NCI-H2107 (cell line): ENCODE measurements around the gene SLC1A2.

Experiments used
- DNase-seq: peaks from one replicate; lab custom pipeline; 2025; lab: John Stamatoyannopoulos, UW

SLC1A2 gene

GRCh38 chr11:35271031-35271430 is 148.3 kb downstream of the SLC1A2 start:
- no peak for DNase-seq

DNA sequence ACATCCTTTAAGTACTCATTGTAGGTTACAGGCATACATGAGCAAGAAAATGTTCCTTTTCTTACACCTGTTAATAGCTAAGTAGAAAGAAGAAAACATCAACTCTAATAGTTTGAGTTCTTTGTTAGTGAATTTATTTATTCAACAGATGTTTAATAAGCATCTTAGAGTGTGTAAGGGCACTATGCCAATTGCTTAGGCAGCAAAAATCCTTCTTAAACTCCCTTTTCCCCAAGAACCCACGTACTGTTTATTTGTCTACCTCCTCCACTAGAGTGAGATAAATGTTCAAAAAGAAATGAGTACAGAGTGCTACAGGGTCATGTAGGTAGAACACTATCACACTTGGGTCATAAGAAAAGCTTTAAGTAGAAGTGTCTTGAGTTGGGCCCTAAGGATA is 149.0 kb downstream of the SLC1A2 start:
- no peak for DNase-seq

GRCh38 chr11:35267504-35267903 is 151.9 kb downstream of the SLC1A2 start:
- no peak for DNase-seq

DNA sequence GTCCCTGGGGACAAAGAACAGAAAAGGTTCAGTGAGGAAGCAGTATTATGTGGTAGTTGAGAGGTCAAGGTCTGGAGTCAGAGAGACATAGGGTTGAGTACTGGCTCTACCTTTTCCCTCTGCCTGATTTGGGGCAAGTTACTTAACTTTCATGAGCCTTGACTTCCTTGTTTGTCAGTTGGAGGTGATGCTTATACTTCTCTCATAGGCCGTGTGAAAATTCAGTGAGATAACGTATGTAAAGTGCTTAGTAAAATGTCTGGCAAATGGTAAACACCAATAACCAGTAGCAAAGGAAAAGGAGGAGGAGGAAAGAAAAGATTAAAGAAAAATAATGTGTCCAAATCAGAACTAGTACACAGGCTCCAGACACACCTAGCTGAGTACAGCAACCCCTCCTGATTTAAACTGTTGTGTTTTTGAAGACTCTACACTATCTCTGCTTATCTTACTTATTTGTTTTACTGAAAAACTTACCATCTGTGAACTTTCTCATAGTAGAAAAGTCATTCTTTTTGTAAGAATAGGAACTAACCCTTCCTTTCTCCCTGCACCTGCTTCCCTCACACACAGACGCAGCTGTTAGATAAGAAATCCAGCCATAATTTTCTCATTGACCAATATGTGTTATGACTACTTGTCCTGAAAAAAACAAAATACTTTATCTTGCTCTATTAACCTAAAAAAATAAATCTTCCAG is 153.5 kb downstream of the SLC1A2 start:
- DNase-seq = no peak

DNA sequence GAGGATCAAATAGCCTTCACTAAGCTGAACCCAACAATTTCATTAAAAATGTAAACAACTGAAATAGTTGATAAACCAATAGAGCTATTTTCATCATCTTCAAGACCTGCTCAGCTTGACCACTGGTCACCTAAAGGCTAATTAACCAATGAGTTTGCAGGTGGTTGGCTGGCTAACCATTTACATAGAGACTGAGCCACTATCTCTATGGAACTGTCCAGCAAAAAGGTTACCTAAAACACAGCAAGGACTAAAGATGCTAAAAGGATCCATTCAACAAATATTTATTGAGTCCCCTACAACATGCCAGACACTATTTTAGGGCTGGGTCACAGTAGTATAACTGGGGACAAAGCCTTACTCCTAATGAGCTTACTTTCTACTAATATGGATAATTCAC is 156.6 kb downstream of the SLC1A2 start:
- DNase-seq = no peak

- DNase-seq = no peak
Observed at GRCh38 chr11:35262056-35262455, 157.3 kb downstream of the SLC1A2 start.

- DNase-seq = no peak
Observed at GRCh38 chr11:35261197-35261596, 158.2 kb downstream of the SLC1A2 start.

GRCh38 chr11:35260342-35260985 is 158.9 kb downstream of the SLC1A2 start:
- no peak for DNase-seq

DNA sequence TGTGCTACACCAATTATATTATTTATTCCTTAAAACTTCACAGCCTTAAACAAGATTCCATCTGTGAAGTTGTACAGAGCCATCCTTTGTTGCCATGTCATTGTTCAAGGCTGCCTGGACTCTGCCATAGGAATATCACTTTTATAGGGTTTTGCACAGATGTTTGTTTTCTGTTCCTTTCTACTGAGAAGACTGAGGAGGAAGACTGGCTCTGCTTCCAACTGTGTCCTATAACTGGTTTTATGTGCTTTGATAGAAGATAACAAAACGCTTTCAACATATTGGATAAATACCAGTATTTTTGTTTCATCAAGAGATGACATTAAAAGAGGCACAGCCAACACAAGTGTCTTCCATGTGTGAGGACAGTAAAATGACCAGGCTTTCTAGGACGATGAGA is 159.8 kb downstream of the SLC1A2 start:
- no peak for DNase-seq

GRCh38 chr11:35257281-35257680 is 162.1 kb downstream of the SLC1A2 start:
- no peak for DNase-seq

- no peak for DNase-seq
Observed at GRCh38 chr11:35256296-35256695, 163.1 kb downstream of the SLC1A2 start.

DNA sequence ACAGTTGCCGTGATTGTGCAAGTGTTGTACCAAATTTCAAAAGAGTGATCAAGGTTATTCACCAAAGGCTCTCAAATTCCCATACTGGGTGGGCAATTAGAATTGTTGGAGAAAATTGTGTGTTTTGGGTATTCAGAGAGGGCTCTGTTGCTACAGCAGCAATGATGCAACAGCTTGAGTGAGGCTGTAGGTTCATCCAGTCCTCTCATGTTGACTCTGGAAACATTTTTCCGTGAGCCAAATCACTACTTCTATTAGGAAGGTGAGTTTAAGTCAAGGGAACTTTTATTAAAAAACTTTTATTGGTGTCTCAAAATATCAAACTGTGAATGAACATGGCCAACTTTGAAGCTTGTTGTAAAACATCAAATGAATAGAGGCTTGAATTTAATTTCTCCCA is 163.8 kb downstream of the SLC1A2 start:
- DNase-seq = no peak

DNA sequence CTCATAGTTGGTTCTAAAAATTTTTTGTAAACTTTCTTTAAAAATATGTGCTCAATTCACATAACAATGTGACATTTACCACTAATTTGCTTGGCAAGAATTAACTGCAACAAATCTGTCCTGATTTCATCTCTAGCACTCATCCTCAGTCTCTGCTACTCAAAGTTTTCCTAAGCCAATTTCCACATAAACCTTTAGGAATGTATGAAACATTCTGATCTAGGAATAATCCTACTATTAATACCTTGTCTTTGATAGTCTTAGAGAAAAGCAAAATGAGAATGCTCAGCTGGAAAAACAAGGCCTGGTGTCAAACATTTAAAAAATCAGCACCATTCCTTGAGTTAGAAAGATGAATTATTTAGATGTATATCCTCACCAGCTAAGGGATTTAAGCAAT is 166.1 kb downstream of the SLC1A2 start:
- DNase-seq = no peak

DNA sequence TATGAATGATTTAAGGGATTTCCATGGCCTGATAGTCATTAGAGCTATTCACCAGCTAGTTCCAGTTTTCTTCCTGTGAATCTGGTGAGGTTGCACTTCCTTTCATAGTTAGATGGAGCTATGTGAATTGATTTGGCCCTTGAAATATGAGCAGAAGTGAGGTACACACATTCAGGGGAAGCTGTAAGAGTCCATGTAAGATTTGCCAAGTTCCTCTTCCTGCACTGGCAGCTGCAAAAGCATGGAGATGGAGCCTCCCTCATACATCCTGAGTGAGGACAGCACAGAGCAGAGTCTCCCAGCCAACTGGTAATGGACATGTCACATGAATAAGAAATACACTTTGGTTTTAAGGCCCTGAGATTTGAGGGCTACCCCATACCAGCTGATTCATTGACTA is 168.7 kb downstream of the SLC1A2 start:
- DNase-seq = no peak

- no peak for DNase-seq
Observed at GRCh38 chr11:35250192-35250591, 169.2 kb downstream of the SLC1A2 start.

GRCh38 chr11:35248558-35249323 is 170.6 kb downstream of the SLC1A2 start:
- no peak for DNase-seq

DNA sequence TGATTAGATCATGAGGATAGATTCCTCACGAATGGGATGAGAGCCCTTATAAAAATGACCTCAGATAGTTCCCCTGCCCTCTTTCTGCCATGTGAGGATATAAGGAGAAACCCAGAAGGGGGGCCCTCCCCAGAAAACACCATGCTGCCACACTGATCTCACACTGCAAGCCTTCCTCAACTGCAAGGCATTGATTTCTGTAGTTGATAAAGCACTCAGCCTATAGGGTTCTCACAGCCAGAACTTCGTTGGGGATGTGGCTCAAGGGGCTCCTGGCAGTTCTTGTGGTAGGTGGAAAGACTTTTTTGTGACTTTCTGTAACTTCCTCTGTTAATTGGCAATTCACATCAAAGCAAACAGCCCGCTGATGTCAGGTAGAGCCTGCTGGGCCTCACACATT is 171.5 kb downstream of the SLC1A2 start:
- DNase-seq = no peak

DNA sequence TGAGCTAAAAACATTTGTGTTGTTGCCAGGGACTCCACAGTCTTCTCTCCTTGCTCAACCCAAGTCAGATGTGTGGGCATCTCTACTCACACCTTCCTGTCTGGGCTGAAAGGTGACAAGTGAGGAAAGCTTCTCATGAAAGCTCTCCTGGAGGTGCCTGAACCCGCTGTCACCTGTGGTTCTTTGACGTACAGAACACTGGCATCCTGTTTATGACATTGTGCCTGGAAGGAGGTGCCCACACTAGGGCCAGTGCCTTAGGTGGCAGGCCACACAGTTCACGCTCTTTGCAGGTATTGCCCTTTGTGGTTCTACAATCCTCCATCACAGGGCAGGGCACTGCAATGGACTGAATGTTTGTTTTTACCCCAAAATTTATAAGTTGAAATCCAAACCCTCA is 171.9 kb downstream of the SLC1A2 start:
- DNase-seq = no peak

GRCh38 chr11:35246745-35247144 is 172.6 kb downstream of the SLC1A2 start:
- no peak for DNase-seq

- DNase-seq = no peak
Observed at GRCh38 chr11:35245786-35246185, 173.6 kb downstream of the SLC1A2 start.

- no peak for DNase-seq
Observed at GRCh38 chr11:35245056-35245455, 174.3 kb downstream of the SLC1A2 start.

- no peak for DNase-seq
Observed at GRCh38 chr11:35243774-35244173, 175.6 kb downstream of the SLC1A2 start.
